Left renal cortex interstitium (tissue), 4 donors: Measurements from ENCODE around the gene LIPK. TPM values are rescaled to one million over a fixed set of nuclear protein-coding genes. Genes with fewer than 3 reads are reported as not detected.
"Not testable (repeated sequence)": the region's sequence is repeated elsewhere in the genome, so short reads cannot be mapped to it uniquely, and the experiment has no call there.

Source experiments
- DNase-seq, 4 donors: peaks; one replicate each; pipeline ENCODE4 v3.0.0-alpha.2; 2013; ENCODE audit warnings: low read depth in 4 of 4, low spot score in 2 of 4, missing footprints in 1 of 4
- polyA plus RNA-seq, 4 donors: library from polyadenylated mRNA; unstranded; fragments of 120-200 nt; gene quantifications; one replicate each; pipeline ENCODE4 v1.2.1, GENCODE V29; 2013; ENCODE audit not compliant: insufficient read length in 4 of 4

LIPK gene
- polyA plus RNA-seq, 4 donors, result not detected

DNA sequence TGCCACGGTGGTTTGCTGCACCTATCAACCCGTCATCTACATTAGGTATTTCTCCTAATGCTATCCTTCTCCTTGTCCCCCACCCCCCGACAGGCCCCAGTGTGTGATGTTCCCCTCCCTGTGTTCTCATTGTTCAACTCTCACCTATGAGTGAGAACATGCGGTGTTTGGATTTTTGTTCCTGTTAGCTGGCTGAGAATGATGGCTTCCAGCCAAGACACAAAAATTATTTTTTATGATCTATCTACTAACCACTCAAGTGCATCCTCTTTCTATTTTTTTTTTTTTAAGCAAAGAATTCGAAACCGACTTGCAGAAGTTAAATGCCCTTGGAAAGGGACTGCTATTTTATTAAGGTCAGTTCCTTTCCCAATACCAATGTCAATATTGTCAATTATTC, 3.3 kb downstream of the LIPK start:
- DNase-seq, result not testable (repeated sequence)

GRCh38 chr10:88715517-88715916, 9.5 kb downstream of the LIPK start:
- no peak for DNase-seq

GRCh38 chr10:88721392-88721791, 15.3 kb downstream of the LIPK start:
- no peak for DNase-seq

GRCh38 chr10:88725798-88726197, 19.7 kb downstream of the LIPK start:
- no peak for DNase-seq

DNA sequence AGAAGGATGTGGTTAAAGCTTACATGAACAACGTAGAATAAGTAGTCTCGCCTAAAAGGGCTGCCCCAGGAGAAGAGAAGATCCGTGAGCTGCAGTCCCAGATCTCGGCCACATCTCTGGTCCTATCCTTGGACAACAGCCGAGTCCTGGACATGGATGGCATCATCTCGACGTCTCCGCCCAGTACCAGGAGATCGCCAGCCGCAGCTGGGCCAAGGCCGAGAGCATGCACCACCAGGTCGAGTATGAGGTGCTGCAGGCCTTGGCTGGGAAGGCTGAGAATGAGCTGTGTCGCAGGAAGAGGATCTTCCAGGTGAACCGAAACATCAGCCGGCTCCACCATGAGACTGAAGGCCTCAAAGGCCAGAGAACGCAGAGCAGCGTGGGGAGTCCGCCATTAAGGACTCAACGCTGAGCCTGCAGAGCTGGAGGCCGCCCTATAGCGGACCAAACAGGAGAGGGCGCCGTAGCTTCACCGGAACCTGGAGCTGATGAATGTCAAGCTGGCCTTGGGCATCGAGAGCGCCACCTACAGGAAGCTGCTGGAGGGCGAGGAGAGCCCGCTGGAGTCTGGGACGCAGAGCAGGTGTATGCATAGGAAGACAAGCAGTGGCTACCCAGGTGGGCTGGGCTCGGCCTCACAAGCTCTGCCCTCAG, 22.2 kb downstream of the LIPK start:
- no peak for DNase-seq

- DNase-seq, result no peak
These were observed 24.8 kb downstream of the LIPK start for GRCh38 chr10:88730864-88731263.

DNA sequence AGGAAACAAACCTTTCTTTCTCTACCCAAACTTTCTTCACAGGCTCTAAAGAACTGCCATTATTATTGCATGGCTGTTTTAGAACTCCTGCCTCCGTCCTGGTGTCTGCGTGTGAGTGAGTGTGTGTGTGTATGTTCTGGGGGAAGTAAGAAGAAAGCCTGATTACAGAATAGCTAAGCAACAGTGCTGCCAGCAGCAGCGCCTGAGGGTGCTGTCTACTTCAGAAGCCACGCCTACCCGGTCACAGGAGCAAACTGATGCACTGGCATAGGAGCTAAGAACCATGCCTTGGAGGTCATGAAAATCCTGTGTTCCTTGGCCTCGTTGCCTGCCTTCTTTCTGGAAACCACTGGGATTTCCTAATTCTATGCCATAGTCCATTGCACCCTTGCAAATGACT, 25.2 kb downstream of the LIPK start:
- no peak for DNase-seq

DNA sequence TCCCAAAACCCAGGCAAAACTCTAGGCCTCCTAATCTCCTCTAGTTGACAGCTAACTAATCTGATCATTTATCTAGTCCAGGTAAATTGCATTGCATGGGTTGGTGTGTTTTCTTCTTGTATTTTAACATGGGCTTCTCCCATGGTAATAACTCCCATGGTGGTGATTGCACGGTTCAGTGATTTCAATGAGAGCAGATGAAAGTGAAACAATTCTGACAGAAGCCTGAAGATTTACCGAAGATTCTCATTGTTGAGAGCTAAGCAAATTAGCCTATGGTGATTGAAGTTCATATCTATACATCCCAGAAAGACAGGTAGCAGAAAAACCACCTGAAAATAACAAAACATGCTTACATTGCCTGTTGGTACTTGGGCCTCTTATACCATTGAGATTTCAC, 27.2 kb downstream of the LIPK start:
- DNase-seq, result no peak

GRCh38 chr10:88735661-88736060, 29.6 kb downstream of the LIPK start:
- DNase-seq, result no peak

GRCh38 chr10:88741921-88742320, 35.9 kb downstream of the LIPK start:
- DNase-seq, result not testable (repeated sequence)

- no peak for DNase-seq
These were observed 36.4 kb downstream of the LIPK start for GRCh38 chr10:88742448-88742847.

- no peak for DNase-seq
These were observed 38.0 kb downstream of the LIPK start for GRCh38 chr10:88744002-88744401.

- no peak for DNase-seq
These were observed 39.6 kb downstream of the LIPK start for GRCh38 chr10:88745633-88746032.

GRCh38 chr10:88754287-88754686, 48.2 kb downstream of the LIPK start:
- no peak for DNase-seq

DNA sequence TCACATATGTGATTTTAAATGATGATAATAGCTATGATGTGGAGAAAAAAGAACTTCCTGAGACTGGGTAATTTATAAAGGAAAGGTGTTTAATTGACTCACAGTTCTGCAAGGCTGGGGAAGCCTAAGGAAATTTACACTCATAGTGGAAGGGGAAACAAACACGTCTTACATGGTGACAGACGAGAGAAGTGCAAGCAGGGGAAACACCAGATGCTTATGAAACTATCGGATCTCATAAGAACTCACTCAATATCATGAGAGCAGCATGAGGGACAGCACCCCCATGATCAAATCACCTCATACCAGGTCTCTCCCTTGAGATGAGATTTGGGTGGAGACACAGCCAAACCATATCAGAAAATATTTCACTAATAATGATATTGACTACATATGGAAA, 49.7 kb downstream of the LIPK start:
- DNase-seq, result no peak

DNA sequence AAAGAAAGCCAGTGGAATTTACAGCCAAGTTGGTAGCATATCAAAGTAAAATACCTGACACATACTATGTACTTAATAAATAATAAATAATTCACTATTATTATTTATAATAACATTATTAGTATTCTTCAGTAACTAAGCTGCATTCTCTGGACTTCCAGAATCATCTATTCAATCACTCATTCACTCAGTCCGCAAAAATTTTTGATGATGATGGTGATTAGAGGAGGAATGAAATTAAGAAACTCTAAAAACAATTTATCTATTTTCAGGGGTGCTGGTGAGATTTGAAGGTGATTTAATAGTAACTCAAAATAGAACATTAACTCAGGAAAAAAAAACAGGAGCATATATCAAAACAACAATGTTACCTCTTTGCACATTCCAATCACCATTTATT, 50.6 kb downstream of the LIPK start:
- no peak for DNase-seq

DNA sequence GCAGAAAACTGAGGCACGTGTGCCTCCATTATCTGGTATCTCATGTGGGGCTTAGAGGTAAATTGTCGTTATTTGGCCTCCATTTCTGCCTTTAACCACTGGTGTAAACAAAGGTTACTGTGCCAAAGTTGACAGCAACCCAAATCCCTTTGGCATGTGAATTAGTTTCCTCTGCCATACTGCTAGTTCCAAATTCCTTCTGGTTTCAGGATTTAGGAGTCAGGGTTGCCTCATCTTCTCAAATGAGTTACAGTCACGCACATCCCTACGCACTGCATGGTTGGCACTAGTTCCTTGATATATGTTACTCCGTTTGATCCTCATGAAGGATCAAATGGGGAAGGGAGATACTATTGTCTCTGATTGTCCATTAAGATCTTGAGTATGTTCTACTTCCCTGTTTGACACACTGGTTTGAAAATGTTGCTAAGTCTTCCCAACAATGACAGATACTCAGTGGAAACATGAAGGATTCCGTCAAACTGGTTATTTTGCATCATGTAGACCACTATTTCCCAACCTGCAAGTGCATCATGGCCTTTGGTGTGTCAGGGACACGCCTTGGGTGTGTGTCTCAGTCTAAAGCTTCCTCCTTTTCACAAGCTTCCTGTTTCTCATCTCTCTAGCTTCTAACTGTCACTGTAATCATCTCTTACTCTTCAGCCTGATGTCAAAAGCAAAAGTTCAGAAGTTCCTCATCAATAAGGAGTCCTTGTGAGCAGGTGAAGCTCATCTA, 53.5 kb downstream of the LIPK start, which contains the start of gene LIPN:
Gene LIPN (plus strand): TSS at position 655 of the 736 bp plus-strand sequence. CDS start 1,386 bp downstream, outside the sequence.
- DNase-seq, result no peak

DNA sequence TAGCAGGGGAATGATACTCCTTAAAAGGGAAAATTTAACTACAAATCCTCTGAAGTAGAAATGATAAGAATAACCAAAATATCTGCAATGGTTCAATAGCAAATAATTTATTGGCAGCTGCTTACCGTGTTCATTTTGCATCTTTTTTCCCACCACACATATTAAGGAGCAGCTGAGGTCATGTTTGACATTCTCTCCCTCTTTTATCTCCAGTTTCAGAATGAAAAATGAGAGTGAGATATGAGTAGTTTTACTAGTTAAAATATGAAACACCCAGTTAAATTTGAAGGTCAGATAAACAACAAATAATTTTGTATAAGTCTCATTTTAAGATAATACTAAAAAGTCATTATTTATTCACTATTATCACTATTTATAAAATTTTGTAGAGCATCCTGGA, 56.9 kb downstream of the LIPK start:
- DNase-seq, result no peak

- DNase-seq, result no peak
These were observed 57.4 kb downstream of the LIPK start for GRCh38 chr10:88763441-88763840.

GRCh38 chr10:88764110-88764509, 58.1 kb downstream of the LIPK start:
- DNase-seq, result no peak

DNA sequence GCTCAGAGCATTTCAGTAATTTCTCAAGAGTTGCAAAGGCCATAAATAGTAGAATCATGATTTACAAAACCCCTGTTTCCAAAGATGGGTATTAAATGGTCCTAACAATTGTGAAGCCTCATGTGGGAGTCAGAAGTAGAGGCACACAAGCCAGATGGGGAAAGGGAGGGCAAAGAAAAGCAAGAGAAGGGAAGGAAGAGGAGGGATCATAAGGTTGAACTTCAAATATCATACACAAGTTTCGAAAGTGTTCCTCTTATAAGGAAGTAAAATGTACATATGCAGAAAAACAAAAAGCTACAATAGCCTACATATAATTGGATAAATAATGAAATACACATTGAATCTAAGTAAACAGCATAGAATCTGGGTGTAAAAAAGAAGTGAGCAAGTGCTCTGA, 59.8 kb downstream of the LIPK start:
- DNase-seq, result no peak

GRCh38 chr10:88769384-88769783, 63.3 kb downstream of the LIPK start:
- DNase-seq, result no peak
